ENCODE data around the gene GTF2IRD1.

DNA sequence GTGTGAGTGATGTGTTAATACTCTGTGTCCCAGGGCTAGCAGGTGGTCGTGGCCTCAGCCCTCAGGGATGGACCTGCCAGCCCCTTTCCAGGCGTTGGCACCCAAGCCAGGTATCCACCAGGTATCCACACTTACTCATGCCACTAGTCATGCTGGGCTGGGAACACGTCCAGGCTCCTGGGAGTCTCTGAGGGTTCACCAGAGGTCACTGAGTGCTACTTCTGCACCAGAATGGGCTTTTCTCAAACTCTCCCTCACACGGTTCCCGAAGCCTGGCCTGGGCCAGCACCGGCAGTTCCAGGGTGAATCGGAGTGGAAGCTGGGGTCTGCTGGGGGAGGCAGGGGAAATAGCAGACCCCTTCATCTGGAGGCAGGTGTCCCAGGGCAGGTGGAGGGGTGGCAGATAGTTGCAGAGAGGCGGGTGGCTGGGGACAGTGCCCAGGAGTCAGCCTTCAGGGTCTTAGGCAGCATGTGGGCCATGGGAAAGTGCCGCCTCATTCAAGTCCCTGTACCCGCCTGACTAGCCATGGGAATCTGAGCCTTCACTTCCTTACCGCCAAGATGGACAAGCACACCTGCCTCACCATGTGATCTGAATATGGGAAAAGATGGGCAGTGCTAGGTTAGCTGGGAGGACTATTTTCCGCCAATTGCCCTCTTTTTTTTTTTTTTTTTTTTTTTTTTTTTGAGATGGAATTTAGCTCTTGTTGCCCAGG lies 108.3 kb downstream of the GTF2IRD1 start:
- TF ChIP-seq, protein P1, sequence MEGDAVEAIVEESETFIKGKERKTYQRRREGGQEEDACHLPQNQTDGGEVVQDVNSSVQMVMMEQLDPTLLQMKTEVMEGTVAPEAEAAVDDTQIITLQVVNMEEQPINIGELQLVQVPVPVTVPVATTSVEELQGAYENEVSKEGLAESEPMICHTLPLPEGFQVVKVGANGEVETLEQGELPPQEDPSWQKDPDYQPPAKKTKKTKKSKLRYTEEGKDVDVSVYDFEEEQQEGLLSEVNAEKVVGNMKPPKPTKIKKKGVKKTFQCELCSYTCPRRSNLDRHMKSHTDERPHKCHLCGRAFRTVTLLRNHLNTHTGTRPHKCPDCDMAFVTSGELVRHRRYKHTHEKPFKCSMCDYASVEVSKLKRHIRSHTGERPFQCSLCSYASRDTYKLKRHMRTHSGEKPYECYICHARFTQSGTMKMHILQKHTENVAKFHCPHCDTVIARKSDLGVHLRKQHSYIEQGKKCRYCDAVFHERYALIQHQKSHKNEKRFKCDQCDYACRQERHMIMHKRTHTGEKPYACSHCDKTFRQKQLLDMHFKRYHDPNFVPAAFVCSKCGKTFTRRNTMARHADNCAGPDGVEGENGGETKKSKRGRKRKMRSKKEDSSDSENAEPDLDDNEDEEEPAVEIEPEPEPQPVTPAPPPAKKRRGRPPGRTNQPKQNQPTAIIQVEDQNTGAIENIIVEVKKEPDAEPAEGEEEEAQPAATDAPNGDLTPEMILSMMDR (IDR thresholded peaks at IDR 0.05 in 4 of 5, conservative IDR thresholded peaks at IDR 0.05 in 1 of 5): no peak
- no peak for TF ChIP-seq POLR2A (IDR thresholded peaks at IDR 0.05)

All from gastrocnemius medialis (tissue), 4 donors.